ENCODE measurements around the gene TBXA2R.
A peak's percentile ranks its signal among the peaks of the same experiment; 100 is the strongest.

The TBXA2R gene

DNA sequence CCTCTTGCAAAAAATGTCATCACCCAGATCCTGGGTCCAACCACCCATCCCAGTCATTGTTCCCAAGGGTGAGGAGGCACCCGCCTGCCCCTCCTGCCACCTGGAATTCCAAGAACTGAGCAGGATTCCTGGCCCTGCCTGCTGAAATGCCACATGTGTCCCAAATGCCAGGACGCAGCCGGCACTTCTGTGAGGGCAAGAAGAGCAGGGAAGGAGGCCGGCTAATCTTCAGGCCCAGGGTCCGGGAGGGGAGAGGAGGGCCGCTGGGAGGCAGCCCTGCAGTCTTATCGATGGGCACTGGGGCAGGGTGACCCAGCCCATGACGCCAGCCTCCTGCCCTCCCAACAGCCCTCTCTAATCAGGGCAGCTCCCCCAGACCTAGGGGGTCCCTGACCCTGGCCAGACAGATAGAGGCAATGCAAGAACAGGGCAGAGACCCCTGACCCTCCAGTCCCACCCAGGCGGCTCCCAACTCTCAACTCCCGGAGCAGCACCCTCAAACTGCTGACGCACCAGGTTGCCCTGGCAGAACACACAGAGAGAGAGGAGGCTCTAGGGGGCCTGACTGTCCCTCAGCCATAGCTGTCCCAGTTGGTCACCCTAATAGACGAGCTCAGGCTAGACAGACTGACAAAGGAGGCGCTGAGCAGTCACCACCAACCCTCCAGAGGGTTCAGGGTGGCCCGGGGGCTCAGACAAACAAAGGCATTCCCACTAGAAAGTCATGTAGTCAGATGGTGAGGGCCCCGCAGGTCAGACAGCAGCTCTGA, 50.8 kb downstream of the TBXA2R start:
- no peak for TF ChIP-seq CTCF (IDR thresholded peaks at IDR 0.05)

DNA sequence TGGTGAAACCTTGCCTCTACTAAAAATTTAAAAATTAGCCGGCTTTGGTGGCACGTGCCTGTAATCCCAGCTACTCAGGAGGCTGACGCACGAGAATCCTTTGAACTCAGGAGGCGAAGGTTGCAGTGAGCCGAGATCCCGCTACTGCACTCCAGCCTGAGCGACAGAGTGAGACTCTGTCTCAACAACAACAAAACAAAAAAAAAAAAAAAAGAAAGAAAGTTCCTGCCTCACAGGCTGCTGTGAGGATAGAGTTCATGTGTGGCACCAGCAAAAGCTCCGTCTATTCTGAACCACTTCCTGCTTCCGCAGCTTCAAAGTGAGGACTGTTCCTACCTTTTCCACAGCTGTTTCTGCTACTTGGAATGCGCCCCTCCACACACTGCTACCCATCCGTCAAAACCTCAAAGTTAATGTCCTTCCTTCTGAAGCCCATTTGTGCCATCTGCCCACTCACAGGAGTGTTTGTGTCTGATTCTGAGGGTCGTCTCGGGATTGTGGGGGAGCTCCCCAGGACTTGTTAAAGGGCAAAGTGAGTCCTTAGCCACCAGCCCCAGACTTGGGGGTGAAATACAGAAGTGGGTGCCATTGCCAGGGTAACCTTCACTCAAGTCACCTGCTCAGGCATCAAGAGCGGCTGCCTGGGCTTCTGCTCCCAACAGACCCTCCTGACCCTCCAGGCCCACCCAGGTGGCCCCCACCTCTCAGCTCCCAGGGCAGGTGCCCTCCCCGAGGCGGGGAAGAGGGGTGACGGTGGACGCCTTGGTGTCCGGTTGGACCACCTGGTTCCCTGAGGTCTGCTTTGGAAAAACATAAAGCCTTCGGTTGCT, 52.2 kb downstream of the TBXA2R start:
- TF ChIP-seq CTCF (IDR thresholded peaks at IDR 0.05), result no peak

GRCh38 chr19:3551792-3552095, 54.9 kb downstream of the TBXA2R start:
- no peak for TF ChIP-seq CTCF (IDR thresholded peaks at IDR 0.05)

DNA sequence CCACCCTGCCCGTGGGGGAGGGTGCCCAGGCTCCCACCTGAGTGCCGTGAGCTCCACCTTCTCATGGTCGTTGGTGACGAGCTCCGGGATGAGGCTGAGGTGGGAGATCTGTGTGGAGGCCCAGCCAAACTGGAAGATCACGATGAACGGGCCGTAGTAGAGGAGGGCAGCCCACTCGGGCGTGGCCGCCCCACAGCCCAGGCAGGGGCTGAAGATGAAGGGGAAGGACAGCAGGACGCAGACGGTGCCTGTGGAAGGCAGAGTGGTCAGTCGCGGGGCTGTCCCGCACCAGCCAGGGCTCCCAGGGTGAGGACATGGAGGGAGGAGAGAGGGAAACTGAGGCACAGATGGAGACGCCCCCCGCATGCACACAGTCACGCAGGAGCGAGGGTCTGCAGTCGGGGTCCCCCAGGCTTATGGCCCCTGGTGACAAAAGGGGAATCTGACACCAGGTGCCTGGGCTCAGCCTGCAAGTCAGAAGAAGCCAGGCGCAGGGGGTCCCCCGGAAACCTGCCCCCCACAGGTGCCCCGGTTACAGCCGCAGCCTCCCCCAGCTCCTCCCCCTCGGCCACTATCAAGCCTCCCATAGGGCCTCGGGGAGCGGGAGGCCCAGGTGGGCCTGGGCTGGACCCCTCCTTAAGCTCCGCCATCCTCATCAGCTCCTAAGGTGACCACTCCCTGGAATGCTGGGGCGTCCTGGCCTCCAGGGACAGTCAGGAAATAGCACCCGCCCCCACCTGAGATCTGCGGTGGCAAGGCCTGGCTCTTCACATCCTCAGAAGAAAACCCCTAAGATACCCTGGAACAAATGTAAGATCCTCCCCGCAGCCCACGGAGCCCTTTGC, 55.5 kb downstream of the TBXA2R start:
- TF ChIP-seq CTCF (IDR thresholded peaks at IDR 0.05), result no peak

GRCh38 chr19:3549816-3550215, 56.9 kb downstream of the TBXA2R start:
- no peak for TF ChIP-seq CTCF (IDR thresholded peaks at IDR 0.05)

DNA sequence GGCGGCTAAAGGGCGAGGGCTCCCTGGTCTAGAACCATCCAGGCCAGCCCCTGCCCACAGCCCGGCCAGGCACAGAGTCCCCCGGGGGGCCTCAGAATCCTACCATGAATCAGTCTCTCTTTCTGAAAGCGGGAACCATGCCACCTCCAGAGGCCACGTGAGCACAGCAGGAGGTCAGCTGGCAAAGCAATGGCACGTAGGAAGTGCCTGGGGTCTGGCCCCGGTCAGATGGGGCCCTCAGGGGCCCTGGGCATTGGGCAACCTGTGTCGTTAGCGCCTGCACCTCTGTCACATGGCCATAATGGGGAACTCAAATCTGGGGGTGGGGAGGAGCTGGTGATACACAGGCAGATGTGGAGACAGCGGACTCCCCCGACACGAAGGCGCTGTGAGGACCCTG, 58.1 kb downstream of the TBXA2R start:
- TF ChIP-seq CTCF (IDR thresholded peaks at IDR 0.05), result no peak

- TF ChIP-seq CTCF (IDR thresholded peaks at IDR 0.05), result peak; percentile 18; the same call in 1 of the 2 replicates
Observed at GRCh38 chr19:3547767-3548282, 58.9 kb downstream of the TBXA2R start.

Measured in LNCAP (cell line).